Cardiac fibroblast (primary cell): ENCODE results near the gene ACOT13.
"Not testable (repeated sequence)": the region's sequence is repeated elsewhere in the genome, so short reads cannot be mapped to it uniquely, and the experiment has no call there.

ENCODE experiments used
- DNase-seq, 2 donors: peaks; one replicate each; pipeline versions ENCODE4 v3.0.0 to v3.0.0-alpha.2; 2010; ENCODE audit warnings: low read depth in 2 of 2
- H3K4me3 ChIP-seq, 2 donors: replicated peaks in 1 of 2; 1 replicate in 1 of 2; 2 replicates in 1 of 2; pipeline ENCODE4 v1.5.1; 2011; ENCODE audit warnings: low read depth in 2 of 2, low read length in 2 of 2, mild to moderate bottlenecking in 2 of 2, moderate library complexity in 1 of 2
- TF ChIP-seq, protein P1 (sequence below): IDR thresholded peaks from one replicate; pipeline ENCODE4 v1.5.1; 2011; ENCODE audit warnings: low read depth, mild to moderate bottlenecking, low read length, inconsistent platforms

ACOT13 gene

DNA sequence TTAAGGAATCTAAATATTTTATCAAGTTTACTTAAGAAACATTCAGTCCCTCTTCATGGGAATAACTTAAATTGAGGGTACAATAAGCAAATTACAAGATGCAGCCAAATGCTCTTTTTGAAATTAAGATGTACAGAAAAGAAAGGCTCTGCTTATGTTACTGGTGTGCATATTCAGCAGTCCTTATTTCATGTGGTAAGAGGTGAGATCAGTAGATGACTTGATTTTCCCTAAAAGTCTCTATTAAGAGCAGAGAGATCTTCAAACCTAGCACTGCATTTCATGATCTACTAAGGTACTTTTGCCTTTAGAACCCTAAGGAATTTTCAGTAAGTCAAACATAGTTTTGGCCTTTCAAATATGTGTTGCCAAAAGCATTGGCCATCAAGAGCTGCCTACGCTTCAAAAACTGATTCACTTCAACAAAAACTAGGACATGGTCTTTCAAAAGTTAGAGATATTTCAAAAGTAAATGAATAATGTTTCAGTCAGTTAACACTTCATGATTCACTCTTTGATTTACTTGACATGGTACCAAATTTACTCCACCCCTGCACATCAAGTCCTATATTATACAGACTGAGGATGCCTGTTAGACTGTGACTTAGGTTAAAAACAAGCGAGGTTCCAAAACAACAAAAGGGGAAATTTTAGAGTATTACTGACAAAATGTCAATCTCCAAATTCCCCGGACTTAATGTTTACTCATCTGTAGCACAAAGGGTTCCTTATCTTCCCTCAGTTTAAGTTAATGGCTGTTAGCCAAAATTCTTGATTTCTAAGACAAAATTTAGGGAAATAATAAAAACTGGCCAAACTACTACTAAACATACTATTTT lies 32.9 kb downstream of the ACOT13 start:
- DNase-seq, result peak in 1 of 2 donors; percentile 53
- TF ChIP-seq, protein P1, sequence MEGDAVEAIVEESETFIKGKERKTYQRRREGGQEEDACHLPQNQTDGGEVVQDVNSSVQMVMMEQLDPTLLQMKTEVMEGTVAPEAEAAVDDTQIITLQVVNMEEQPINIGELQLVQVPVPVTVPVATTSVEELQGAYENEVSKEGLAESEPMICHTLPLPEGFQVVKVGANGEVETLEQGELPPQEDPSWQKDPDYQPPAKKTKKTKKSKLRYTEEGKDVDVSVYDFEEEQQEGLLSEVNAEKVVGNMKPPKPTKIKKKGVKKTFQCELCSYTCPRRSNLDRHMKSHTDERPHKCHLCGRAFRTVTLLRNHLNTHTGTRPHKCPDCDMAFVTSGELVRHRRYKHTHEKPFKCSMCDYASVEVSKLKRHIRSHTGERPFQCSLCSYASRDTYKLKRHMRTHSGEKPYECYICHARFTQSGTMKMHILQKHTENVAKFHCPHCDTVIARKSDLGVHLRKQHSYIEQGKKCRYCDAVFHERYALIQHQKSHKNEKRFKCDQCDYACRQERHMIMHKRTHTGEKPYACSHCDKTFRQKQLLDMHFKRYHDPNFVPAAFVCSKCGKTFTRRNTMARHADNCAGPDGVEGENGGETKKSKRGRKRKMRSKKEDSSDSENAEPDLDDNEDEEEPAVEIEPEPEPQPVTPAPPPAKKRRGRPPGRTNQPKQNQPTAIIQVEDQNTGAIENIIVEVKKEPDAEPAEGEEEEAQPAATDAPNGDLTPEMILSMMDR, result no peak
- H3K4me3 ChIP-seq, result no peak overlapping the region

- no peak for DNase-seq
- no peak overlapping the region for H3K4me3 ChIP-seq
- TF ChIP-seq, protein P1, result no peak
Observed at GRCh38 chr6:24702720-24703282, 35.9 kb downstream of the ACOT13 start.

DNA sequence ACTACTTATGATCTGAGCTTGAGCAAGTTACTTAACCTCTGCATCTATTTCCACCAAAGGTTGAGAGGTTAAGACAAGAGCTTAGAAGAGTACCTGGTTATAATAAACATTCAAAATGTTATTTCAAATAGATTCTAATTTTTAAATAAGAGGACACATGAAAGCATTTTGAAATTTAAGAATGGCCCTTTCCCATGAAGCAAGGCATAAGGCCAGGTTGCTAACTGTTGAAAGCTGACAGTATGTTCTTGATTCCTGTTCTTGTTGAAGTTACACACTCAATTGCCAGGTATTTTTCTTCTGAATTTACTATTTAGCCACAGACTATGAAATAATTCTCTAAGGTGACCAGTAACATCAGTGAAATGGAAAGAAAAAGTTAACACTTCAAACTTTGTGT lies 37.6 kb downstream of the ACOT13 start:
- TF ChIP-seq, protein P1, result no peak
- H3K4me3 ChIP-seq, result no peak overlapping the region
- DNase-seq, result no peak

DNA sequence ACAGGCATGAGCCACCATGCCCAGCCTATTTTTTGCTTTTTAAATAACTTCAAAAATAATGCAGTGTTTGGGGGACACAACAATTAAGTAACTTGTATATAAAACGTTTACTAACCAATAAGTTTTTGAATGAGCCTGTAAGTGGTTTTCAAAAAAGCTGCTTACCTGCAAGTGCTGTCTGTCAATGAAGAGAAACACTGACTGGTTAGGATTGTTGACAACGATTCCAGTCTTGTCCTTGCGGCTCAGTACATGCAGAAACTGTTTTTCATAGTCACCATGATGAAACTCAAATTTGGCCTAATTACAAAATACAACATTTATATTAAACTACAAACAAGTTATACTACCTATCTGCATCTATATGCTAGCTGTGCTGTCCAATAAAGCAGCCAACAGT lies 41.7 kb downstream of the ACOT13 start:
- no peak overlapping the region for H3K4me3 ChIP-seq
- TF ChIP-seq, protein P1, result no peak
- no peak for DNase-seq

GRCh38 chr6:24709014-24709711 lies 42.3 kb downstream of the ACOT13 start:
- no peak overlapping the region for H3K4me3 ChIP-seq
- no peak for DNase-seq
- TF ChIP-seq, protein P1, result no peak

DNA sequence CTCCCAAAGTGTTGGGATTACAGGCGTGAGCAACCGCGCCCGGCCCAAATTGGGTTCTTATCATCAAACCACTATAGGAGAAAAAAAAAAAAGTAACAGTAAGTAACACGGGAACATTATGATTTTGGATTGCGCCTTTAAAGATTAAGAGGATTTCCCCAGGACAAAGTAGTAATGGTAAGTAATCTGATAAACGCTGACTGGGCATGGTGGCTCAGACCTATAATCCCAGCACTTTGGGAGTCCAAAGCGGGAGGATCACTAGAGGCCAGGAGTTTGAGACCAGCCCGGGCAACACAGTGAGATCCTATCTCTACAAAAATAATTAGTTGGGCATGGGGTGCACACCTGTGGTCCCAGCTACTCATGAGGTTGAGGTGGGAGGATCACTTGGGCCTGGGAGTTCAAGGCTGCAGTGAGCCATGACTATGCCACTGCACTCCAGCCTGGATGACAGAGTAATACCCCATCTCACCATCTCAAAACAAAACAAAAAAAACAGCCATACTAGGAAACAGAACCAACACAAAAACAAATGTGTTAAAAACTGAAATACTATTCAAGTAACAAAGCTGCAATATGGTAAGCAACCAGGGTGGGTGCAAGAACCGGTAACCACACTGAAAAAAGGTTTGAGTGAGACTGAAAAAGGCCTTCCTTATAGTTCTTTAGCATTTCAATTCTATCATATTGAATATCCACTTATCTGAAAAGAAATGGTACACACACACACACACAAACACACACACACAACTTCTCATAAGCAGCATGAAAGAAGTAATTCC lies 43.8 kb downstream of the ACOT13 start:
- TF ChIP-seq, protein P1, result peak; percentile 10

GRCh38 chr6:24716602-24717148 lies 49.8 kb downstream of the ACOT13 start:
- DNase-seq, result not testable (repeated sequence)
- H3K4me3 ChIP-seq, result peak overlapping the region; percentile 11 to 86

More for the DNA sequence above, 43.8 kb downstream of the ACOT13 start:
- H3K4me3 ChIP-seq, result no peak overlapping the region
- no peak for DNase-seq
